ENCODE data around the gene CKMT1B.
"Not testable (repeated sequence)": the region's sequence is repeated elsewhere in the genome, so short reads cannot be mapped to it uniquely, and the experiment has no call there.

The CKMT1B gene

DNA sequence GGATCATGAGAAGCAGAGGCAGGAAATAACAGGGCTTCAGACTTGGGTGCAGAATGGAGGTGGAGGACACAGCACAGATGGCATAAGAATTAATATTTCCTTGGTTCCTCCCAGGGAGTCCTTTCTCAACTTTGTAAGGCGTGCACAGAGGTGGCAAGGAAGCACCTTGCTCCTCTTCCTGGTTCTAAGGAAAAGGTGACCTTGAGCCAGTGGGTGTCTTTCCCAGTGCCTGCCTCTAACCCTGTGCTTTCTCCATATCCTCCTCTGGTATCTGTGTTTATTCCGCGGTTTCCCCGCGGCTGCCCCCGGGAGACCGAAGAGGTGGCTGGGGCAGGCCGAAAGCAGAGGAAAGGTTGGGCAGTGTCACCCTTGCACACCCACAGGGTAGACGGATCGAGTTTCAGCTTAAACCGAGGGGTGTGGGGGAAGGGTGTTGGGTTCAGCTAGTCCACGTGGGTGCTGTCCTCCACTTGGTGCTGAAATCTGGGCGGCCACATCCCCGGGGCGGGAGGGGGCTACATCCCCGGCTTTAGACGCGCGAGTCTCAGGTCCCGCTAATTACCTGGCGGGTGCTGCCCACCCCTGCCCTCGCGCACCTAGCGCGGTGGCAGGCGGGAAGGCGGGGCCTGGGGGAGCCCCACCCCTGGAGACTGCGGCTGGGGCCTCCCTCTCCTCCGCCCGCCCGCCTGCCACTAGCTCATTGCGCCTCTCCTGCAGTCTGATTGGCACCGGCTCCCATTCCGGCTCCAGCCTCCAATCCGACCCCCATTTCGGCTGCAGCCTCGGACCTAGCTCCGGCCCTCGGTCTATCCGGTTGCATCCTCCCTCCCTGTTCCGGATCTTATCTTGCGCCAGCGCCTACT, at the start of gene CKMT1B:
Gene CKMT1B, plus strand, starts transcription at position 700 of the 863 bp plus-strand sequence. CDS start 192 bp downstream, outside the sequence.
- DNase-seq, result not testable (repeated sequence)

DNA sequence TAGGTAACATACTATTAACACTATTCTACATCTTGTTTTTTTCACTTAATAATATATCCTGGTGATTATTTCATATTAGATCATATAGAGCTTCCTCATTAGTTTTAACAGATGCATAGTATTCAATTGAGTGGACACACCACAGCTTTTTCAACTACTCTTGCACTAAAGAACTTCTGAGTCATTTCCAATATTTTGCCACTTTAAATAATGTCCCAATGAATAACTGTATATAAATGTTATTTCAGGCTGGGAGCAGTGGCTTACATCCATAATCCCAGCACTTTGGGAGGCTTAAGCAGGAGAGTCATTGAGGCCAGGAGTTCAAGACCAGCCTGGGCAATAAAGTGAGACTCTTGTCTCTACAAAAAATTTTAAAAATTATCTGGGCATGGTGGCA, 49.6 kb upstream of the CKMT1B start:
- DNase-seq, result no peak

DNA sequence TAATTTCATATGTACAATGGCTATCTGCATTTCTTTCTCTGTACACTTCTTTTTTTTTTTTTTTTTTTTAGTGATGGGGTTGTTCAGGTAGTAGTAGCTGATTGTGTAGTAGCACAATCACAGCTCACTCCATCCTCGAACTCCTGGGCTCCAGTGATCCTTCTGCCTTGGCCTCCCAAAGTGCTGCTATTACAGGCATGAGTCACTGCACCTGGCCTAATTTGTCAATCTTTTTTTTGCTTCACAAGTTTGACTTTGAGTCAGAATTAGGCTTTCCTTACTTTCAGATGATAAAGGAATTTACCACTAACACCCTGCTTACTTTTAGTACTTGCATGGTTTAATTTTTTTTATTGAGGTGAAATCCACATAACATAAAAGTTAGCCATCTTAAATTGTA, 48.4 kb upstream of the CKMT1B start:
- DNase-seq, result no peak

DNA sequence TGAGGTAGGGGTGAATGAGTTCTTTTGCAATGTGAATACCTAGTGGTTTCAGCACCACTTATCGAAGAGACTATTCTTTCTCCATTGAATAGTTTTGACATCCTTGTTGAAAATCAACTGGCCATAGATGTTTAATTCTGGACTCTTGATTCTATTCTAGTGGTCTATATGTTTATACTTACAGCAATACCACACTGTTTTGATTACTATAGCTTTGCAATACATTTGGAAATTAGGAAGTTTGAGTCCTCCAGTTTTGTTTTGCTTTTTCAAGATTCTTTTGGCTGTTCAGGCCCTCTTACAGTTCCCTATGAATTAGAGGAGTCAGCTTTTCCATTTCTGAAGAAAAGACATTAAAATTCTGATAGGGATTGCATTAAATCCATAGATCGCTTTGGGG, 46.3 kb upstream of the CKMT1B start:
- DNase-seq, result no peak

DNA sequence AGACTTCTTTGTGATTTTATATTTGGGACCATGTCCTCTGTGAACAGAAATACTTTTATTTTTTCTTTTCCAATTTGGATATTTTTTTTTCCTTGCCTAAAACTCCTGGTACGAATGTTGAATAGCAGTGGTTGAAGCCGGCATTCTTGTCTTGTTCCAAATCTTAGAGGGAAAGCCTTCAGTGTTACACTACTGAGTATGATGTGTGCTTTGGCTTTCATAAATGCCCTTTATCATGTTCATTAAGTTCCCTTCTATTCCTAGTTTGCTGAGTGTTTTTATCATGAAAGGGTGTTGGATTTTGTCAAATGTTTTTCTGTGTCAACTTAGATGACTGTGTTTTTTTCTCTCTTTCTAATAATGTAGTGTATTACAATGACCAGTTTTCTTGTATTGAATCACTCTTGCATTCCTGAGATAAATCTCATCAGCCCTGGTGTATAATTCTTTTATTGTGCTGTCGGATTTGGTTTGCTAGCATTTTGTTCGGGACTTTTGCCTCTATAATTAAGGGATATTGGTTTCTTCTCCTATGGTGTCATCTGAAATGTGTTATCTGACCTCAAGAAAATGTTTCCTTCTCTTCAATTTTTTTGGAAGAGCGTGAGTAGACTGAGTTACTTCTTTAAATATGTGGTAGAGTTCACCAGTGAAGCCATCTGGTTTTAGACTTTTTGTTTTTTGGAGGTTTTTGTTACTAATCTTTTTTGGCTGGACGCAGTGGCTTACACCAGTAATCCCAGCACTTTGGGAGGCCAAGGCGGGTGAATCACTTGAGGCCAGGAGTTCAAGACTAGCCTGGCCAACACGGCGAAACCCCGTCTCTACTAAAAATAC, 43.1 kb upstream of the CKMT1B start:
- no peak for DNase-seq

DNA sequence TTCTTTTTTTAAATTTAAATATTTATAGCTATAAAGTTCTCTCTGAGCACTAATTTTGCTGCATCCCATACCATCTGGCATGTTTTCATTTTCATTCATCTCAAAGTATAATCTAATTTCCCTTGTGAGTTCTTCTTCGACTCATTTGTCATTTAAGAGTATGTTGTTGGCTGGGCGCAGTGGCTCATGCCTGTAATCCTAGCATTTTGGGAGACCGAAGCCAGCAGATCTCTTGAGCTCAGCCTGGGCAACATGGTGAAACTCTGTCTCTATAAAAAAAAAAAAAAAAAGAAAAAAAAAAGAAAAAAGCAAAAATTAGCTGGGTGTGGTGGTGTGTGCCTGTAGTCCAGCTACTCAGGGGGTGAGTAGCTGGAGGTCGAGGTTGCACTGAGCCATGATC, 41.6 kb upstream of the CKMT1B start:
- DNase-seq, result no peak

DNA sequence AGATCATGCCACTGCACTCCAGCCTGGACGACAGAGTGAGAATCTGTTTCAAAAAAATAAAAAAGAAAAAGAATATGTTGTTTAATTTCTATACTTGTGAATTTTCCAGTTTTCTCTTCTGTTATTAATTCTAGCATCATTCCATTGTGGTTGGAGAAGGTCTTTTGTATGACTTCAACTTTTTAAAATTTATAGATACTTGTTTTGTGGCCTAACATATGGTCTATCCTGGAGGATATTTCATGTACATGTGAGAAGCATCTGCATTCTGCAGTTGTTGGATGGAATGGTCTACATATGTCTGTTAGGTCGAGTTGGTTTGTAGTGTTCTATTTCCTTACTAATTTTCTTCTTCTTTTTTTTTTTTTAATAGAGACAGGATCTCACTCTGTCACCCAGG, 40.8 kb upstream of the CKMT1B start:
- no peak for DNase-seq

DNA sequence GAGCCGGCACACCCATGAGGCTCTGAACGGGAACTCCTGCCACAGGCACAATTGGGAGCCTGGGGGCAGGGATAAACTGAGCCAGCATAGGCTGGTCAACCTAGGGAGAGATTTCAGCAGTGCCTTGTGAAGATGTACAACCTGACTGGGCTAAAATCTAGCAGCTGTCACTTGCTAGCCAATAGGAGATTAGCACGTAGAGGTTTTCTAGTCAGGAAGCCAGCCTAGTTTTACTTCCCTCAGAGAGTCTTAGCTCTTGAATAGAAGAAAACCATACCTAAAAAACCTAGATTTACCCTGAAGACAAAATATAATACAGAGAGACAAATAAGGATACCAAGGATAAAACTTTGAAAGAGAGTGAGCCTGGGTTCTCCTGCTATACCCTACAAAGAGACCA, 31.1 kb upstream of the CKMT1B start:
- DNase-seq, result not testable (repeated sequence)

DNA sequence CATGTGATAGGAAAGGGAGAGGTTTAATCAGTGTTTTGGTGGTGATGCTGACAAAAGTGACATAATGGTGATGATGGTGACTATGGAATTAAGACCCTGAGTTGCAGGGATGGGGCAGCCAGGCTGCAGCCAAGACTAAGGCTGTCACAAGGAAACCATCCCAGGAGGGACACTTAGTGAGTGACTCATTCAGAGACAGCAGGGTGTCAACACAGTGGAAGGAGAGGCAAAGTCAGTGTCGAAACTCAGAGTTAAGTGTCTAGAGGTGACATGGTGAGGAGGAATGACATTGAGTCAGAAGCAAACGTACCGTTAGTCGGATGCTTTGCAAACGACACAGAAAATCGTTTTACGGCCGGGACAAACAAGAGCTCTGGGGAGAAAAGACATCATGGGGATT, 30.0 kb upstream of the CKMT1B start:
- DNase-seq, result not testable (repeated sequence)

DNA sequence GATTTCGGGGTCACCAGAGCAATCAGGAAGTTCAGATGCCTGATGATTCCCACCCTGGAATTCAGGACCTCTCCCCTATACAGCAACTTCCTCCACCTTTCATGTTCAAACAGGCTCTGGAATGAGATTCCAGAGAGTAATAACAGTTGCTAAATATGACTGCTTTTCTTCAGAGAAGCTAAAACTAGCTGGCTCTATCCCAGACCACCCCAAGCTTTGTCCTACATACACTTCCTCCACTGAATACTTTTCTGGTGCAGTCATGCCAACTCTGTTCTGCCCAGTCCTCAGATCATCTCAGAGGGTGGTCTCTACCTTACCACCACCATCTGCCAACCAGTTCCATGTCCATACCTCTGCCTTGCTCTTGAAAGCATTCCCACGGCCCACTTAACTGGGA, 27.2 kb upstream of the CKMT1B start:
- DNase-seq, result not testable (repeated sequence)

DNA sequence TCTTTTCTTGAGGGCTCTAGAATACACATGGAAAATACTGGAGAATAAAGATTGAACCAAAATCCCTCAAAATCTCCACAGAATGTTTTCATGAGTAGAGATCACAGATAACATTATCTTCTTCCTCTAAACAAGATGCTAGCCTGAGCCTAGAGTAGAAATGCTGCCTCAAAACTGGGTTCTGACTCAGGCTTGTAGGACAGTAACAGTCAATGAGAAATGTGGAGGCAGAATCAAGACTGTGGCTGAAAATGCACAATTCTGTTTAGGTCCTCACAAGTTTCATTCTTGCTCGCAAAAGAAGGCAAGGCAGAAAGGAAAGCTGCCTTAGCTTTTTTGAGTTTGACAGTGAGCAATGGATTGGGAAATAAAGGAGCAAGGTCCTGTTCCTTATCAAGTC, 19.2 kb upstream of the CKMT1B start:
- DNase-seq, result not testable (repeated sequence)

DNA sequence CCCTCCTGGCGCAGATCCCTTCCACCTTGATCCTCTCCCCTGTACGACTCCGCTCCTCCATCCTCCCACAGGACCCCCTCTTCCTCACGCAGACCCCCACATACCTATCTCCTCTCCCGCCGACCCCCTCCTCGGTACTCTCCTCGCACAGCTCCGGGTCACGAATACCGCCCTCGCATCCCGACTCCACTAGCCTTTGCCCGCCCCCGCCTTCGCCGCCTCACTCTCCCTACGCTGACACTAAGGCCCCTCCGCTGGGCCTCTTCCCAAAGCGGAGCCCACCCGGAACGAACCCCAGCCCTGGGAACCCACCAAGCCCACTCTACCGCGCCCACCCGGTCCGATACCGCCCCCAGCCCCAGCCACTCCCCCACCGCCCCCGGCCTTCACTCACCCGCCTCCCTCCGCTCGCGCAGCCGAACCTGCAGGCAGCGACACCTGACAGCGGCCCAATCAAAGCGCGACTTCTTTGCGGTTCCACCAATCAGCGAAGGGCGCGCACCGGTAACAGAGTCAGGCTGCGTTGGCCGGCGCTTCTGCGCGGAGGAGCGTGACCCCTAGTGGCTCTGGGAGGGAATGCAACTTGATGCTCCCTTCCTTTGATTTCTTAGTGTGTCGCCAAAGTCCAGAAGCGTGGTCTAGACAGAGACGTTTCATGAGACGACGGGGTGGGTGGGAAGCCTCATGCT, 3.9 kb upstream of the CKMT1B start, which contains the start of gene PPIP5K1:
Gene PPIP5K1, minus strand, starts transcription at position 431 of the 689 bp plus-strand sequence. CDS start 5,704 bp downstream, outside the sequence.
- DNase-seq, result not testable (repeated sequence)

DNA sequence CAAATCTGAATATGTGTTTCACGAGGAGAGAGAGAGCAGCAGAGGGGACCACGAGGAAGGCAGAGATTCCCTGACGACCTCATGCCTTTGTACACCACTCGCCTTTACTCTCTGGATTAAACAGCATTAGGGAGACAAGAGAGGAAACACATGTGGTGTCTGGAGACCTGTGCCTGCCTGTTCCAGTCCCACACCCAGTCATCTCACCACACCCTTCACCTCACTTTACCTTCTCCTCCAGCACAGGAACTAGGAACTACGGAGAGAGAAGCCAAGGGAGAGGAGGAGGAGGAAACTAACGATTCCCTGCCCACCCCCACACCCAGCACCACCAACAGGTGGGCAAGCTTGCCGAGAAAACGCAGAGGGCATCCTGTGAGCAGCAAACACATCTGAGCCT, 986 bp upstream of the CKMT1B start:
- DNase-seq, result not testable (repeated sequence)

DNA sequence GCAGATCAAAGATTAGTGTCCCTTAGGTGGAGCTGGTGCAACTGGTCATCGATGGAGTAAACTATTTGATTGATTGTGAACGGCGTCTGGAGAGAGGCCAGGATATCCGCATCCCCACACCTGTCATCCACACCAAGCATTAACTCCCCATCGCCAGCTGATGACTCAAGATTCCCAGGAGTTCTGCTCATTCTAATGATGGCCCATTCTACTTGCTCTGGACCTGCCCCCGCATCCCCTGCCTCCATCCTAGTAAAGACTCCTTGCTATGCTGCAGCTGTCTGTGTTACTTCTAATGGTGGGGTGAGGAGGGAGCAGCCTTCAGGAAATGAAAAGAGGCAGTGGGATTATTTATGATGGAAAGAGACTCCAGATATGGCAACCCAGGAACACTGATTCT, 5.3 kb downstream of the CKMT1B start:
- not testable (repeated sequence) for DNase-seq

DNA sequence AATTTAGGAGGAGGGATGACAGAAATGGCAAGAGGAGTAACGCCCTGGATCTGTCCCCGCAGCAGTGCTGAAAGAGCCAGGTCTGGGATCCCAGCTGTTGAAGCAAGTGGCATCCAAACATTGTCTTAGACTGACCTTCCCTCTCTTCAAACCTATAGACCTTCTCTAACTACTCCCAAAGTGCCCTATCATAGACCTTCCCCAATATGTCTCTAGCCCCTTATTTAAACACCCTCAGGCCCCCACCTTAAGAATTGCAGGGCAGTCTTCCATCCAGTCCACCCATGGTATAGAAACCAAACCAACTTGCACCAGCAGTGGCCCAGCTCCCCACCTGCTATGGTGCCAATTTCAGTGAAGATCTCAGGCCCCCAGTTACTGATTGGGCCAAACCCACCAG, 6.4 kb downstream of the CKMT1B start:
- not testable (repeated sequence) for DNase-seq

DNA sequence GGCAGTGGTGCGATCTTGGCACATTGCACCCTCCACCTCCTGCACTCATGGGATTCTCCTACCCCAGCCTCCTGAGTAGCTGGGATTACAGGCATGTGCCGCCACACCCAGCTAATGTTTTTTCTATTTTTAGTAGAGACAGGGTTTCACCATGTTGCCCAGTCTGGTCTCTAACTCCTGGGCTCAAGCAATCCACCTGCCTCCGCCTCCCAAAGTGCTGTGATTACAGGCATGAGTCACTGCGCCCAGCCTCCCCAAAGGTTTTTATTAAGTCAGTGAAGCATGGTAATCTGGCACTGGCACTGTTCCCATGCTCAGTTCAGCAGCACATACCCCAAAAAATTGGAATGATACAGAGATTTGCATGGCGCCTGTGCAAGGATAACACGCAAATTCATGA, 8.4 kb downstream of the CKMT1B start:
- not testable (repeated sequence) for DNase-seq

DNA sequence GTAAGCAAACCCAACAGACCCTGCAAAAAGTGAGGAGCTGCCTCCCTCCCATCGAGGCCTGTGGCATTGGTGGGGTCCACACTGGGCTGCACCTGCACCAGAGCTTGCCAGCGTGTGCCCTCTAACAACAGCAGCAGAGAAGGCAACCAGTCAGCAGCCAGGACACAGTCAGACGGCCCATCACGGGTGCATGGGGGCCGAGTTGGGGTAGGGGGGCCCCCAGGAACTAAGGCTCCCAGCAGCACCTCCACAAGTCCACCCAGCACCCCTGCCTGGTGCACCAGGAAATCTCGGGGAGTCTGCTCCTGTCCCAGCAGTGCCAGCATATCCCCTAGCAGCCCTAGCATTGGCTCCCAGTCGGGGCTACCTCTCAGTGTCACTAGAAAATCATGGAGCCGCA, 23.9 kb downstream of the CKMT1B start:
- DNase-seq, result not testable (repeated sequence)

DNA sequence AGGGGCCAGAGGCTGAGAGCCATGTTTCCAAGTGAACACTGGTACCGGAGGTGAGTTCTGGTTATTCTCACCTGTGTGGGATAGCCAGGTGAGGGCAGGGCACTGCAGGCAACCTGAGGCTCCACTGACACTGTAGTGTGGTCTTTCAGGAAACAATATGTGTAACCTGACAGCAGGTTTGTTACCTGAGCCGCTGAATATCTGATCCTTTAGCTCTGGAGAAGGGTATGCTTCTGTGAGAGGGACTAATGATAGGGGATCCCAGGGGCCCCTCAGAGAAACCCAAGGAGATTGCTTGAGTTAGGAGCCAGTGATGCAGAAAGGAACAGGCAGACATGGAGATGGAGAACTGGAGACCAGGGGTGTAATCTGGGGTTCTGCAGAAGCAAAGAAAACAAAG, 24.9 kb downstream of the CKMT1B start, which contains the start of gene STRC:
Gene STRC, minus strand, starts transcription at position 101 of the 400 bp plus-strand sequence. Its CDS starts 78 bp downstream, at position 23.
- DNase-seq, result not testable (repeated sequence)

DNA sequence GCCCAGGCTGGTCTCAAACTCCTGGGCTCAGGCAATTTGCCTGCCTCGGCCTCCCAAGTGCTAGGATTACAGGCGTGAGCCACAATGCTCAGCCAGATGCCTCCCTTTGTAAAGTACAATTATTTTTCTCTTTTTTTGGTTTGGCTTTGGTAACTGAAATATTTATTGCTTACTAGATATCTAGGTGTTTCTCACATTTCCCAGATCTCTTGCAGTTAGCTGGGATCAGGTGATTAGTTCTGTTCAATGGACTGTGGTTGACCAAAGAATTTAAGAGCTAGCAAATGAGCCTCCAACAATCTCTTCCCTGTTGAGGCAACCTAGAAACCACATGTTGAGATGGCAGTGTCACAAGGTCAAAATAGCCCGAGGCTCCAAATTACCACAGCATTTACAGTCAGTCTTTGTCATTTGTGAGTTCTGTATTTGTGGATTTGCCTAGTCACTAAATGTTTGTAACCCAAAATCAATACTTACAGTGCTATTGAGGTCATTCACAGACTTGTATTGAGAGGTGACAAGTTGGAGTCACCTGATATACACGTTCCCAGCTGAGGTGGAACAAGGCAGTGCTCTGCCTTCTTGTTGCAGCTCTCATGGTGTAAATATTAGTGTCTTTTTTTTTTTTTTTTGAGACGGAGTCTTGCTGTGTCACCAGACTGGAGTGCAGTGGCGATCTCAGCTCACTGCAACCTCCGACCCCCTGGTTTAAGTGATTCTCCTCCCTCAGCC, 28.4 kb downstream of the CKMT1B start:
- DNase-seq, result not testable (repeated sequence)

DNA sequence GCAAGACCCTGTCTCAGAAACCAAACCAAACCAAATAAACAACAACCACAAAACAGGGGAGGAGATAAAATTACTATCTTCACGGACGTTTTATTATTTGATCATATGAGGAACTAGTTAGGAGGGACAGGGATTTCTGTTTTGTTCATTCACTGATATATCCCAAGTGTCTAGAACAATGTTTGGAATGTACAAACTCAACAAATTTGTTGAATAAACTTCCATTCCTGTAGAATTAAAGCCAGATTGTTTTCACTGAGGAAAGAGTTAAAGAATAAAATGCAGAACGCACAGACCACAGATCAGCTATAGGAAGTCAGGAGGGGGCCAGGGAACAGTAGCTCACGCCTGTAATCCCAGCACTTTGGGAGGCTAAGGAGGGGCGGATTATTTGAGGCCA, 31.3 kb downstream of the CKMT1B start:
- DNase-seq, result no peak

DNA sequence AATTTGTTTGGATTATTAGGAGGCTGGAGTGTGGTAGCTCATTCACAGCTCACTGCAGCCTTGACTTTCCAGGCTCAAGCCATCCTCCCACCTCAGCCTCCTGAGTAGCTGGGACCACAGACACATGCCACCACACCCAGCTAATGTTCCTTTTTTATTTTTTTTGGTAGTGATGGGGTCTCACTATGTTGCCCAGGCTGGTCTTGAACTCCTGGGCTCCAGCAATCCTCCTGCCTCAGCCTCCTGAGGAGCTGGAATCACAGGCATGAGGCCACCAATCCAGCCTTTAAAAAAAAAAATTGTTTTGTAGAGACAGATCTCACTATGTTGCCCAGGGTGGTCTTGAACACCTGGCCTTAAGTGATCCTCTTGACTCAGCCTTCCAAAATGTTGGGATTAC, 33.1 kb downstream of the CKMT1B start:
- not testable (repeated sequence) for DNase-seq
